GM19455 (cell line): ENCODE measurements around the gene PCGF2.

ENCODE experiments used
- ATAC-seq: cut with Tn5 transposase; IDR thresholded peaks from one replicate; pipeline ENCODE4 v1.9.1; 2021; ENCODE audit not compliant: unreplicated experiment

Gene PCGF2

GRCh38 chr17:38704606-38705522, 43.3 kb downstream of the PCGF2 start, which contains the start of gene MLLT6:
Gene MLLT6, plus strand, starts transcription at chr17:38705273. Its CDS starts 360 bp downstream, at chr17:38705633.
- ATAC-seq = no peak

DNA sequence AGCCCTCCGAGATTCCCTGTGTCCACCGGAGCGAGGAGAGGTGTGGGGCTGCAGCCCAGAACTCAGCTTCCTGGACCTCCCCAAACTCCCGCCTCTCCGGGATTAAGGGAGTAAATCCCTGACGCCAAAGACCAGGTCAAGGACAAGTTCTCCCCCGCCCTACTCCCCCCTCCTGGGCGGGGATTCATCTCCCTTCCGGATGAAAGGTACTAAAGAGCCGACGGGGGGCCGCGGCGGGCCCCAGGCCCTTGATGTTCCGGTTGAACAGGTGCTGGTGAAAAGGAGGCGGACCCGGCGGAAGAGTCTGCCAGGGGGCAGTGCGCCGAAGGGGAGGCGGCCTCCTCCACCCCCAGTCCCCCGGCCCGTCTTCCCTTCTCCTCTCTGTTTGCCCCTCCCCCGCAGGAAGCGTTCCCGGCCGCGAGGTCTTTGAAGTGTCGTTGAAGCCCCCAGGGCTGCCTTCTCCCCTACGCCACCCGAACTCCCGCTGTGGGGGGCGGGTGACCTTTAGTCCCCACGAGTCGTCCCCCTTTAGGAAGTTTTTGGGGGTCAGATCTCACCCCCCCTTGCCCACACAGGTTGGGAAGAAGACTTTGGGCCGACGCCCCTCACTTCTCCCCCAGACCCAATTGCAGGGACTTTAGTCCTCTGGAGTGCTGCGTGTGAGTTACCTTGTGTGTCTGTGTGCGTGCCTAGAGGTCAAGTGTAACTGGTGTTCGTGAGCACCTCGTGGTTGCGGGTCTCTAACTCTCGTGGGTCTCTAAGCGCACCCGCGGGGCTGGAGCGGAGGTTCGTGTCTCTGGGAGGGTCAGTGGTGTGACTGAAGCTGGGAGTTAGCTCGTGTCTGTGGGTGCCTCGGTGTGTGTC, 44.2 kb downstream of the PCGF2 start:
- ATAC-seq = no peak

DNA sequence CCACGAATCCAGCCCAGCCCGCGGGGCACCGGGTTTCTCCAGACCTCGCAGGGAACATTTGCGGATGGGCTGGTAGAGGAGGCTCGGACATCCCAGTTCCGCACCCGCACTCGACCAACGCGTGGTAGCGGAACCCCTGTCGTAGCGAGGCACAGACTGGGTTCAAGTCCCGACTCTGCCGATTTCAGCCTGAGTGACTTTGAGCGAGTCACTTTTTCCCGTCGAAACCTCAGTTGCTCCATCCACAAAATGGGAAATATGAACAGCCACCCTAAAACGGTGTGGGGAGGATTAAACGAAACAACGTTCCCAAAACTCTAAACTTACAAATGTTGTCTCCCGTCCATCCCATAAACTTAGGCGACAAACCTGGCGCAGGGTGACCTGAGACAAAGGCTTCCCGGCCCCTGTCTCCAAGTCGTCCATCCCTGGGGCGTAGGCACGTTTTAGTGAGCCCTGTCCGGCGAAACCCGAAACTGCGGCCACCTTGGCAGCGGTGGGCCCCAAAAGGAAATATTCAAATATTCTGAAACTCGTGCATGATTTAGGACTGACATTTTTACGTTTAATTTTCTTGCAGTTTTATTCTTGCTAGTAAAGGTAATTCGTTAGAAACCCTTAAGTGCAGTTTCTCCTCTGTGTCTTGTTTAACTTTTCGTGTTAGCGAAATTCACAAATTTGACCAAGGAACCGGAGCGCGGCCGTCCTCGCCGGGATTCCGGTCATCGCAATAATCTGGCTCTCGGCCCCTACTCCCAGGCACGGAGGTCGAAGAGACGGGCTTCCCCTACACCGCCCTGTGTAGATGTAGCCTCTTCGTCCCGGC, 45.0 kb downstream of the PCGF2 start:
- no peak for ATAC-seq

DNA sequence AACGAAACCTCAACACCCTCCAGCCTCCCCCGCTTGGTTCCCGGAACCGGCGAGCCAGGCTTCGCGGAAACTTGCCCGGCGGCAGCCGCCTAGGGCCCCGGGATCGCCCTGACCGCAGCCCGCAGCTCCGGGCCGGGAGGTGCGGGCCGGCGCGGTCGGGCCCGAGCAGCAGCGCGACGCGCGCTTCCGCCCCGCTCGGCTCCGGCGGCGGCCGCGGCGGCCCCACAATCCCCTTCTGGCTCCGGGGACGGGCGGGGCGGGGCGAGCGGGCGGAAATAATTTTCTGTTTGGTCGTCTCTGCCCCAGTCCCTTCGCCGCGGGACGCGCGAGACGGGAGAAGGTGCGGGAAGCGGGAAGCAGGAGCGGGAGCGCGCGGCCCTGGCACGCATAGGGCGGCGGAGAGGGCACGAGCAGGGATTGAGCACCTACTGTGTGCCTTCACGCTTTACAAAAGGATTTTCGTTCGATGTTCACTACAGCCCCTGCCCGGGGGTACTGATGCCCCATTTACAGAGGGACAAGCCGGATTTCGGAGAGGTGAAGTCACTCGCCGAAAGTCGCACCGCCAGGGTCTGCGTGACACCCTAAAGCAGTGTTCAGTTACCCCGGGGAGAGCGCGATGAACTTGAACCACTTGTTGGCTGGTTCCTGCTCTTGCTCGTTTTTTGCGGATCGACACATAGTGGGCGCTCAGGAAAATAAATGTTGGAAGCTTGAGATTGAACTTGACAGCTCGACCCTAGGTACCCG, 45.8 kb downstream of the PCGF2 start:
- peak; percentile 31 for ATAC-seq

GRCh38 chr17:38701504-38702165, 46.5 kb downstream of the PCGF2 start:
- peak; percentile 24 for ATAC-seq

GRCh38 chr17:38698760-38699159, 49.4 kb downstream of the PCGF2 start:
- no peak for ATAC-seq

- no peak for ATAC-seq
Measured at GRCh38 chr17:38697061-38697820, 50.9 kb downstream of the PCGF2 start.

- ATAC-seq = no peak
Measured at GRCh38 chr17:38693700-38694329, 54.3 kb downstream of the PCGF2 start.

DNA sequence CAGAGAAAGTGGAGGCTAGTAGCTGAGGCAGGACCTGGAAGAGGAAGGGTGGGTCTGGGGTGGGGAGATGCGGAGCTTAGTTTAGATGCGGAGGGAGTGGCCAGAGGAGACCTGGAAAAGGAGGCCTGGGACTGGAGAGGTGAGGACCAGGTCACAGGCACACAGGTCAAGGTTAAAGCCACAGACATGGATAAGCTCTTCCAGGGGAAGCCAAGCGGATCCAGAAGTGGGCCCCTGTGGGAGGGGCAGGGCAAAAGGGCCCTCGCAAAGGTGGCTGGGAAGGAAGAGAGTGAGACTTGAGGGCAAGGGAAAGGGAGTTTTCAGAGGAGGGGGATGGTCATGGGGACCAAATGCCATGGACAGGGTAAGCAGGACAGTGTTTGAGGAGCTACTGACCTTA, 57.0 kb downstream of the PCGF2 start:
- no peak for ATAC-seq

DNA sequence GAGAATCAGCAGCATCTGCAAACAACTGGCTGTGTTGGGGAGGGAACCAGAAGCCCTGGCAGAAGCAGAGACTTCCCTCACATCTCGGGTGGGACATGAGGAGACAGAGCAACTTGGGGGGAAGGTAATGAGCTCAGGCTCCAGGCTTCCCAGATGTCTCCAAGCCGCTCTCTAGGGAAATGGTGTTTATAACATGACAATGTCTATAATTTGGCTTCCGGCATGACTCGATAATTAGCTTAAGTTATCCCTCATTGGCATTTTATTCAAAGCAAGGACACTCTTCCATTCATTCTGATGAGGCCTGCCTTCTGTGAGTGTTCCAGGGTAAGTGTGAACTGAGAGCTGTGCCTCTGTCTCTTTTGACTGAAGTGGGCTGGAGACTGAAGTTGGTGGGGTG, 57.8 kb downstream of the PCGF2 start:
- no peak for ATAC-seq

DNA sequence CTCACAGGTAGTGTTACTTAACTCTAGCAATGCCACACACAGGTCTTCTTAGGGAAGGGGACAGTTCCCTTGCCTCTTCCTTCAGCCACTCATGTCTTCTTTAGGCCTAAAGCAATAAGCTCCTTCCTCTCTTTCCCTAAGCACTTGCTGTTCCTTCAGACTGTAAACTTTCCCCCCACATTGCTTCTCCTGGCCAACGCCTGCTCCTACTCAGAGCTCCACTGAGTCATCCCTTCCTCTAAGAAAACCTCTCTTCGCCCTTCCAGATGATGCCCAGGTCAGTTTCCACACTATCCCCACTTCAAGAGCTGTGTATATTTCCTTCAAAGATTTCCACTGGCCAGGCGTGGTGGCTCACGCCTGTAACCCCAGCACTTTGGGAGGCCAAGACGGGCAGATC, 60.9 kb downstream of the PCGF2 start:
- ATAC-seq = no peak

GRCh38 chr17:38685491-38685890, 62.6 kb downstream of the PCGF2 start:
- ATAC-seq = no peak
